Stimulated activated CD8-positive, alpha-beta memory T cell treated with anti-CD3 and anti-CD28 coated beads, Interleukin-12 subunit alpha, Interleukin-12 subunit beta, amount 100 ng/mL, for 24 hours (primary cell): ENCODE data around the gene C2orf42.
"Not testable (repeated sequence)": the region's sequence is repeated elsewhere in the genome, so short reads cannot be mapped to it uniquely, and the experiment has no call there.

Experiments
- DNase-seq: peaks from one replicate; pipeline ENCODE4 v3.0.0-alpha.2; 2020; ENCODE audit errors: extremely low read depth

Gene C2orf42

GRCh38 chr2:70102323-70102905, 88.4 kb downstream of the C2orf42 start:
- DNase-seq, result not testable (repeated sequence)

- not testable (repeated sequence) for DNase-seq
Observed at GRCh38 chr2:70101686-70102085, 89.1 kb downstream of the C2orf42 start.

GRCh38 chr2:70101174-70101573, 89.6 kb downstream of the C2orf42 start:
- no peak for DNase-seq
